SK-MEL-5 (cell line): Measurements from ENCODE around the gene PTH1R. TPM values are rescaled to one million over a fixed set of nuclear protein-coding genes. Genes with fewer than 3 reads are reported as not detected.

Experiments used
- DNase-seq: peaks from one replicate; pipeline ENCODE4 v3.0.0-alpha.2; 2016; ENCODE audit warnings: low read depth, low spot score
- in situ Hi-C: cut with HindIII; loops from 2 replicates; pipeline ENCODE4 v1.10.0; 2016; ENCODE audit warnings: low sequenced_read_pairs, high pct_unique_total_duplicates, low pct_unique_long_range_greater_than_20kb
- total RNA-seq: library from RNA; depleted of rRNA; stranded (reverse); fragments of >200 nt; shearing (Covaris generic); gene quantifications from 2 replicates; pipeline ENCODE4 v1.2.3, GENCODE V29; 2014

Gene PTH1R
- total RNA-seq, 1 experiment from 2014 or later, result not detected

- no peak for DNase-seq
- in situ Hi-C loops, result no loop called here
Observed at GRCh38 chr3:46915297-46915822, 37.8 kb downstream of the PTH1R start.

DNA sequence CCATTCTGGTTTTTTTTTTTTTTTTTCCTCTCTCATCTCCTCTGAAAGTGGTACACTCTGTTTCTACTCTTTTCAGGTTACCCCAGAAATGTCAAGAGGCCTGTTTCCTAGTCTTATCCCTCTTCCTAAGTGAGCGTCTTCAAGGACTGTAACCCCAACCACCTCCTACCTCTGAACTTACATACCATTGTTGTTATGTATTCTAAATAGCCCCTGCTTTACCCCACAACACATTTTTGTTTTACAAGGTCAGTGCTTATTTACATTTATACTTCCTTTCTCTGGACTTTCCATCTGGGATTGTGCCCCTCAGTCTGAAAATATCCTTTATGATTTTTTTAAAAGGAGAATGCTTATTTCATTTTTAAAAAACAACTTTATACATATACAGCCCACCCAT, 38.8 kb downstream of the PTH1R start:
- in situ Hi-C loops, result no loop called here
- DNase-seq, result no peak

DNA sequence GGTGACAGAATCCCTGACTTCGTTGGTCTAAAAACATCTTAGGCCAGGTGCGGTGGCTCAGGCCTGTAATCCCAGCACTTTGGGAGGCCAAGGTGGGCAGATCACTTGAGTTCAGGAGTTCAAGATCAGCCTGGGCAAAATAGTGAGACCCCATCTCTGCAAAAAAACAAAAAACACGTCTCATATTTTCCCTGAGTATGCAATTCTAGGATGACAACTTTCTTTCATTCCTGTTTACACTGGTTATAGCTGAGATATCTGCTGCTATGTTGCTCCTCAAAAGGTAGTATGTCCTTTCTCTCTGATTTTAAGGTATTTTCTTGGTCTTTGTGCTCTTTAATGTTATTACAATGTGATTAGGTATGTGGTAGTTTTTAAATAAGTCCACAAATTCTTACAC, 39.3 kb downstream of the PTH1R start:
- in situ Hi-C loops, result no loop called here
- DNase-seq, result no peak

GRCh38 chr3:46917257-46917656, 39.7 kb downstream of the PTH1R start:
- no peak for DNase-seq
- in situ Hi-C loops, result no loop called here

DNA sequence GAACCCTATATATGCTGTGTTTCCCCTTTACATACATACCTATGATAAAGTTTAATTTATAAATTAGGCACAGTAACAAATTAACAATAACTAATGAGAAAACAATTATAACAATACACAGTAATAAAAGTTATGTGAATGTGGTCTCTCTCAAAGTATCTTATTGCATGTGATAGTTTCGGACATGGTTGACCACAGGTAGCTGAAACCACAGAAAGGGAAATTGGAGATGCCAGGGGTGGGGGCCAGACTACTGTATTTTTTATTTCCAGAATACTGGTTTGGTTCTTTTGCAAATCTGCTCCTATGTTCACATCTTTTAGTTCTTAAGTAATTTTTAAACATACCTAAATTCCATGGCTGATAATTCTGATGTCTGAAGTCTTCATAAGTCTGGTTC, 40.7 kb downstream of the PTH1R start:
- no peak for DNase-seq
- in situ Hi-C loops, result no loop called here

DNA sequence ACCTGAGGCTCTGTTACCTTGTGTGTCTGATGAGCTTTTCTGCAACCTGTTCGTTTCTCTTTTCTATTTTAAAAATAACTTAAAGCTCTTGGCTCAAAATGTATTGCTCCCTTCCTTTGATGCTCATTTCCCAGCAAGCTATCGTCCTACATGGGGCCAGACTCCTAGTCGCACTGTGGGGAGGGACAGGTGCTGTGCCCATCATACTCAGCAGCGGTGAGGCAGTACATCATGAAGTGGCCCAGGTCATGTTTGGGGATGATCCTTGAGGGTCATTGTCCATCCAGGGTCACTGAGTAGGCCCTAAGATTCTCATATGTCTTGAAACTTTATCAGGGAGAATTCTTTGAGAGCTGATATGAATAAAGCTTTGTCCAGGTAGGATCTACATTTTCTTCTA, 41.1 kb downstream of the PTH1R start:
- in situ Hi-C loops, result no loop called here
- no peak for DNase-seq

- in situ Hi-C loops, result no loop called here
- DNase-seq, result no peak
Observed at GRCh38 chr3:46921041-46921440, 43.5 kb downstream of the PTH1R start.

GRCh38 chr3:46921871-46922271, 44.4 kb downstream of the PTH1R start:
- no peak for DNase-seq
- in situ Hi-C loops, result no loop called here

DNA sequence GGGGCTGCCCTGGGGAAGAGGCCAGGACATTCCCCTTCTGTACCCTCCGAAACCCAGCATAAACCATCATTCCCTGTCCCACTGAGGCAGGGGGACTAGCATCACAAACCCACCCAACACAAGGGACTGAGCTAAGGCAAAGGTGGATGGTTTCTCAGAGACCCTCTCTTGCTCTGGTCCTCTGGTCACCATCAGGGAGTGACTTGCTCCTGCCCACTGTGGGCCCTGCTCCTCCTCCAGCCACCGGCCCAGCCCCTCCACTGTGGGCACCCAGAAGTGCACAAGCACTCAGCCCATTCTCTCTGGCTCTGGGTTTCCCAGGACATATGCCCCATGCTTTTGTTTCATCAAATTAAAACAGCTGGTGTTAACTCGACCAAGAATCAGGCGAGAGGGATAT, 44.9 kb downstream of the PTH1R start:
- no peak for DNase-seq
- in situ Hi-C loops, result no loop called here

DNA sequence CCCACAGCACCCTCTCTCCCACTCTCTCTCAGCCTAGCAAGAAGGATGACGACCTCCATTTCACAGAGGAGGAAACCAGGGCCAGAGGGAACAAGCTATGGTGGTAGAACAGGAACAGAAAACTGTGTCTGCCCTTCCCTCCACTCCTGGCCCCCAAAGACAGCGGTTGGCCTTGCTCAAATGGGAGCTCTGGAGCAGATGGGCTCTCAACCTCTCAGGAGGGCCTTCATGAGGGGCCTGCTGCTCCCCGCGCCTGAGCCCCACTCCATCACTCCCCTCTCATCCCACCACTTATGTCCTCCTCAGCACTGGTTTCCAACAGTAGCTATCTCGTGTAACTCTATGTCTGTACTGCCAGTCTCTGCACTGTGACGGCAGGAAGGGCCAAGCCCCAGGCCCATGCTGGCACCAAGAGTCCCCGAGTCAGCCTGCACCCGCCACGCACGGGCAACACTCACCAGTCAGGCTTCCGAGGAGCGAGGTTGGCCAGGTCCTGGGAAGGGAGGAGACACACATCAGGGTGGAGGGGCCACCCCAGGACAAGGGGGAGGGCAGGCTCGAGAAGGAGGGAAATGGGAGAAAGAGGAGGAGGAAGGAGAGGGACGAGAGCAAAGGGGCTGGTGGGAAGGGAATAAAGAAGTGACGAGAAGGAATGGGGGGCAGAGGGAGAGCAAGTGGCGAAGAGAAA, 45.5 kb downstream of the PTH1R start:
- in situ Hi-C loops, result no loop called here
- DNase-seq, result no peak

- in situ Hi-C loops, result no loop called here
- peak; percentile 56 for DNase-seq
Observed at GRCh38 chr3:46923559-46924350, 46.2 kb downstream of the PTH1R start.

DNA sequence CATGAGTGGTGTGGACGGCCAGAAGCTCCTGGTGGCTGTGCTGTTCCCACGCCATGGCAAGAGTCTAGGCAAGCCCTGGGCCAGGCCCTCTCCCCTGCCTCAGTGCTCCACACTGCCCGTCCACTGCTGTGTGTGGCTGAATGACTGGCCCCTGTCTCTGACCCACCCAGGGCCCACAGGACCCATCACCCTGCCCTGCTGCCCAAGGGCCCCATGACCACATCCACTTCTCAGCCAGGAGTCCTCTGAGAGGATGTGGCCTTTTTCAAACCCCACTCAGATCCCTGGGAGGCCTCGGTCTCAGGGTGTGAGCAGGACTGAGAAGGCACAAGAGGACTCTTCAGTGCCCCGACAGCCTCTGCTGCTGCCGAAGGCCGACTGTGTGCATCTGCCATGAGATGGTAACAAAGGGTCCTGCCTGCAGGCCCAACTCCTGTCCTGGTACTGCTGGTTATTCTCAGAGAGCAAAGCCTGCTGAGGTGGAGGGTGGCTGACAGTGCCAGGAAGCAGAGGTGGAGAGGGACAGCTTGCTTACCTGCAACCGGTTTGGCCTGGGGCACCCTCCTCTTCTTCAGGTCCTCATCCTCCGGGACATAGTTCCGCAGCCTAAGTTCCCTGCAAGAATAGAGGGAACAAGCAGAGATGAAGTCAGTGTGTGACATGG, 47.5 kb downstream of the PTH1R start:
- DNase-seq, result no peak
- in situ Hi-C loops, result no loop called here

DNA sequence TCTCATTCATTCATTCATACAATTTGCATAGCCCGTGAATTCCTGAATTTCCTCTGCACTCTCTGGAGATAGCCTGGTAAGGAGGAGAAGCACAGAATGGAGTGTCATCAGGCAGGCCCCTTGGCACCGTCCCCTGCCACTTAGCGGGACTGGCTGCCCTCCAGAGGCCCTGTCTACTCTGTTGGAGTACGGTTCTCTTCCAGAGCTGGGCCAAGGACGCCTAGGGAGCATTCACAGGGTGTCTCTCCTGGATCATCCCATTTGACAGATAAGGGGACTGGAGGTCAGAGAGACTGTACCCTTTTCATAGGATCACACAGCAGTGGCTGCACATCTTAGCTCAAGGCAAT, 48.0 kb downstream of the PTH1R start:
- no peak for DNase-seq
- in situ Hi-C loops, result no loop called here

GRCh38 chr3:46926039-46926438, 48.5 kb downstream of the PTH1R start:
- in situ Hi-C loops, result no loop called here
- no peak for DNase-seq

GRCh38 chr3:46926447-46926846, 48.9 kb downstream of the PTH1R start:
- in situ Hi-C loops, result no loop called here
- no peak for DNase-seq

- no peak for DNase-seq
- in situ Hi-C loops, result no loop called here
Observed at GRCh38 chr3:46926871-46927717, 49.6 kb downstream of the PTH1R start.

DNA sequence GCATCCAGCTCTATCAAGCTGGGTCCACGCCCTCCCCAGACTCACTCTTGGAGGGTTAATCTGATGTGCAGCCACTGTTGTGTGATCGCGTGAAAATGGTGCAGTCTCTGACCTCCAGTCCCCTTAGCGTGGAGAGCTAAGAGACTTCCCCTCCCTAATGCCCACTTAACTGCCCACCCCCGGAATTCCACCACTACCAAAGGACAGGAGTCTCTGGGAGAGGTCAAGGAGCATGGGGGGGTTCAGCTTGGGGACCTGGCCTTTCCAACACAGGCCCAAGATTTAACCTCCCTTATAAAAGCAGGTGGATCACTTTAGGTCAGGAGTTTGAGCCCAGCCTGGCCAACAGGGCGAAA, 50.2 kb downstream of the PTH1R start:
- in situ Hi-C loops, result no loop called here
- DNase-seq, result no peak

GRCh38 chr3:46928282-46928681, 50.8 kb downstream of the PTH1R start:
- in situ Hi-C loops, result no loop called here
- DNase-seq, result no peak
